C4-2B (cell line): ENCODE data around the gene CHIA.

ENCODE experiments used
- CTCF ChIP-seq: fragments of 450-650 bp; conservative IDR thresholded peaks from 2 replicates; pipeline ENCODE4 v1.5.1; 2017; ENCODE audit warnings: mild to moderate bottlenecking
- ZFX ChIP-seq: fragments of 450-650 bp; IDR thresholded peaks from 2 replicates; pipeline ENCODE4 v1.6.1; 2017

- no peak for TF ChIP-seq CTCF
- no peak for TF ChIP-seq ZFX
Measured at GRCh38 chr1:111256988-111257658, 33.5 kb upstream of the CHIA start.
